Calu3 (cell line): ENCODE data around the gene FKBP7. TPM values are rescaled to one million over a fixed set of nuclear protein-coding genes. Genes with fewer than 3 reads are reported as not detected.
A peak's percentile ranks its signal among the peaks of the same experiment; 100 is the strongest.

ENCODE experiments used
- BruUV-seq: library from RNA; stranded (reverse); fragments of 400-500 nt; replicated peaks from 2 replicates; lab custom pipeline; 2021; lab: Mats Ljungman, UMichigan
- CTCF ChIA-PET: fragments of 300-600 bp; sonication (Branson Sonifier 250); formaldehyde crosslinking; loops from one replicate; lab custom pipeline; 2022; ENCODE audit warnings: antibody characterized with exemption; lab: Charles Lee
- DNase-seq: peaks from one replicate; pipeline ENCODE4 v3.0.0; 2022
- H3K27ac Mint-ChIP-seq: one replicate; pipeline ENCODE4 v1.8.0; 2022; ENCODE audit warnings: mixed read lengths; ENCODE audit not compliant: unreplicated experiment
- H3K27me3 Mint-ChIP-seq: one replicate; pipeline ENCODE4 v1.8.0; 2022; ENCODE audit warnings: mixed read lengths; ENCODE audit not compliant: unreplicated experiment
- H3K36me3 Mint-ChIP-seq: one replicate; pipeline ENCODE4 v1.8.0; 2022; ENCODE audit warnings: mild to moderate bottlenecking, moderate library complexity, mixed read lengths; ENCODE audit not compliant: insufficient read depth, unreplicated experiment
- H3K4me1 Mint-ChIP-seq: one replicate; pipeline ENCODE4 v1.8.0; 2022; ENCODE audit warnings: mild to moderate bottlenecking, low read depth, mixed read lengths; ENCODE audit not compliant: unreplicated experiment
- H3K4me3 Mint-ChIP-seq: one replicate; pipeline ENCODE4 v1.8.0; 2022; ENCODE audit warnings: mild to moderate bottlenecking, low read depth, moderate library complexity, mixed read lengths; ENCODE audit not compliant: unreplicated experiment
- H3K9me3 Mint-ChIP-seq: one replicate; pipeline ENCODE4 v1.8.0; 2022; ENCODE audit warnings: low read depth, mixed read lengths; ENCODE audit not compliant: unreplicated experiment
- CTCF ChIP-seq: fragments of 200-600 bp; IDR thresholded peaks from one replicate; pipeline ENCODE4 v1.8.0; 2022; ENCODE audit warnings: antibody characterized with exemption; ENCODE audit not compliant: unreplicated experiment
- intact Hi-C: fragments of 100-400 bp; cut with micrococcal nuclease; formaldehyde crosslinking; loops from one replicate; pipeline ENCODE4 v1.10.0; 2022; ENCODE audit not compliant: unreplicated experiment
- total RNA-seq: library from RNA; stranded (reverse); gene quantifications from 2 replicates; pipeline ENCODE4 v1.2.3, GENCODE V29; 2022

The FKBP7 gene
- total RNA-seq, 1 experiment from 2014 or later, result 8.9 TPM

- Mint-ChIP-seq H3K36me3 (peaks cover 9% of the 10 kb centered on the region), H3K27ac (no peak overlapping the region), H3K9me3 (no peaks in the 10 kb centered on the region), H3K4me1 (no peaks in the 10 kb centered on the region), H3K27me3 (no peaks in the 10 kb centered on the region), H3K4me3 (no peak overlapping the region)
- DNase-seq, result no peak
- intact Hi-C loops, result loop anchor here (5.0 to 10.0 kb wide), 3 partner anchors 211 to 513 kb away; no protein-coding TSS in a partner anchor
- BruUV-seq, result no TSS peak
- CTCF ChIA-PET, result interaction anchor here (0.6 to 0.7 kb wide), 2 partner anchors 282 to 946 kb away, joined by 4 to 8 read pairs; no protein-coding TSS in a partner anchor
- TF ChIP-seq CTCF, result no peak
Measured at GRCh38 chr2:178417916-178418315, 60.5 kb downstream of the FKBP7 start.

- CTCF ChIA-PET, result no interaction called here
- DNase-seq, result no peak
- intact Hi-C loops, result loop anchor here (2.0 to 10.0 kb wide), 4 partner anchors 19 to 511 kb away; no protein-coding TSS in a partner anchor
- peaks cover 9% of the 10 kb centered on the region for H3K36me3 Mint-ChIP-seq
- TF ChIP-seq CTCF, result no peak
- BruUV-seq, result no TSS peak
- H3K4me1 Mint-ChIP-seq, result no peaks in the 10 kb centered on the region
- no peaks in the 10 kb centered on the region for H3K27me3 Mint-ChIP-seq
- no peak overlapping the region for H3K4me3 Mint-ChIP-seq
- no peak overlapping the region for H3K27ac Mint-ChIP-seq
- H3K9me3 Mint-ChIP-seq, result no peaks in the 10 kb centered on the region
Measured at GRCh38 chr2:178415979-178416378, 62.4 kb downstream of the FKBP7 start.

GRCh38 chr2:178414266-178415247 is 63.8 kb downstream of the FKBP7 start:
- H3K27ac Mint-ChIP-seq, result no peak overlapping the region
- peak overlapping the region; percentile 97 for H3K4me3 Mint-ChIP-seq
- CTCF ChIA-PET, result interaction anchor here (0.5 to 2.3 kb wide), 14 partner anchors 11 to 302 kb away, joined by 3 to 10 read pairs (median 4); partner anchors contain the start of genes PJVK, PRKRA and RBM45
- H3K36me3 Mint-ChIP-seq, result peaks cover 9% of the 10 kb centered on the region
- H3K4me1 Mint-ChIP-seq, result no peaks in the 10 kb centered on the region
- peak; percentile 91 for DNase-seq
- no peaks in the 10 kb centered on the region for H3K9me3 Mint-ChIP-seq
- H3K27me3 Mint-ChIP-seq, result no peaks in the 10 kb centered on the region
- TF ChIP-seq CTCF, result peak; percentile 89
- TSS peak; percentile 91 for BruUV-seq
- intact Hi-C loops, result loop anchor here (1.0 to 10.0 kb wide), 7 partner anchors 18 to 510 kb away; partner anchors contain the start of gene RBM45

Other genes with a start within 250 kb of the FKBP7 start
- 50.0 and 53.2 TPM in 2 replicates for gene PRKRA, start 27.4 kb downstream of the FKBP7 start, total RNA-seq
- gene PJVK, start 27.2 kb downstream of the FKBP7 start, total RNA-seq, result 2.6 and 4.3 TPM in 2 replicates
- 33.0 and 34.9 TPM in 2 replicates for gene PLEKHA3, start 1.9 kb upstream of the FKBP7 start, total RNA-seq